CD4-positive, alpha-beta T cell treated with Interleukin-6 for 4 hours (primary cell): Measurements from ENCODE around the gene OIT3.

Experiments used
- DNase-seq: peaks from one replicate; pipeline ENCODE4 v3.0.0-alpha.2; 2020; ENCODE audit warnings: mixed read lengths

Gene OIT3

DNA sequence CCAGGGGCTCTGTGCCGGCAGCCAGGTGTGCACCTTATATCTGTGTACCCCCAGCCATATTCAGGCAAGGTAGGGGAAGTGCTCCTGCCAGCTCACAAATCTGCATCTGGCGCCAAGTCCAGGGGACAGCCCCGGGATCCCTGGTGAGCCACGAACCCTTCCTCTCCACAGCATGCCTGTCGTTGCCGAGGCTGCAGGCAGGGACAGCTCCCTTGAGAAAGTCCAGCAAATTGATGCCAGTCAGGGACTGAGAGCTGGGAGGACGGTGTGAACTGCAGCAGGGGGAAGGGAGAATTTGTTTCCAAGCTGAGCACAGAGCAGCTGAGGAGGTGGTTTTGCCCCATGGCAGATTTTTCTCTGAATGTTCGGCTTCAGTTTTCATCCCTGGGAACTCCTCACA is 60.1 kb downstream of the OIT3 start:
- DNase-seq: no peak

DNA sequence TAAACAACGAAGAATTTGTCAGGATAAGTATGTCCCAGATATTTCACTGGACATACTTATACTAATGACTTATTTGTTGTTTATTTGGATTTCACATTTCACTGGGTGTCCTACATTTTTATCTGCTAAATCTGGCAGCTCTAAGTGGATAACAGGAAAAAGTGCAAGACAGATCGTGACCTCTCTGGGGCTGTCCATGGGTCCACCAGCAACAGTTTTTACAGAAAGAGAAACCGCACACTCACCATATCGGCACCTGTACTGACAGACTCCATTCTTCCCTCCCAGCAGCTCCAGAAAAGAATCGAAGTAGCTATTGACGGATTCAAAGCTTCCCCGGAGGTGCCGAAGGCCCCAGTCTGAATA is 60.7 kb downstream of the OIT3 start:
- no peak for DNase-seq

DNA sequence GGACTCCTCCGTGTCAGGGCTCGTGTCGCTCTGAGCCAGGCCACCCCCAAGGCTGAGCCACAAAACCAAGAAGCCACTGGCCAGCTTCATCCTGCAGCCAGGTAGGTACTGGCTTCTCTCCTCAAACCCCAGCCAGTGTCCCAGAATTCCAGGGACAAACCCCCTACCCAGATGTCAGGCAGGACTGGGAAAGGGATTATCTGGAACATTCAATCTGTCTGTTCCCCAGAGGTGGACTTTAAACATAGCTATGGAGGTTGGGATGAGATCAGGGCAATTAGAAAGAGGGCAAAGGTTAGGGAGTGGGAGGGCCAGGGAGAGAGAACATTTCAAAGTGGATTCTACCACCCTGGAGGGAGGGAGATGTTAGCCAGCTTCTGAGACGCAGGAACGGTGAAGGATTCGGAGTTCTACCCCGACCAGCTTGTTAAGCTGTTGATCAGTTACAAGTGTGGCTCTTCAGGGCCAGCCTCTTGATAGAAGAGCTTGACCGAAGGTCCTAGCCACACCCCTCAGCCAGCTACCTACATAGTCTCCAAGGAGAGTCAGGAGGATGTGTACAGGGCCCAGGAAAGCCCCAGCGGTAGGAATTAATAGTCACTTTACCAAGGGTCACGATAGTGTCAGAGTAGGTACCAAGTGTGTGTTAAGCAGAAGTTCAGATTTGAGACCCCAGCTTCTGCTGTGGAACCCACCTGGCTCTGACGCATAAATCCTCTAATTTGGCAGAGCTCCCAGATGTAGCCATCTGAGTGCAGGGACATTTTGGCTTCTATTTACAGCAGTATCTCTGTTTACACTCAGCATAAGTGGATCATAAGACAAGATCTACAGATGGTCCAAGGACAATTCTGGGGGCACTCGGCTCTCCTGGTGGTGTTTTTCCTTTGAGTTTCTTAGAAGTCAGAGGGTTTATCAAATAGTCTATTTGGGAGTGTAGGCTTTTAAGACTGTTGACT is 61.3 kb downstream of the OIT3 start, which contains the start of gene PLA2G12B:
PLA2G12B (minus strand) TSS at position 211 of the 959 bp plus-strand sequence; CDS start at position 90, 121 bp downstream.
- DNase-seq: no peak

DNA sequence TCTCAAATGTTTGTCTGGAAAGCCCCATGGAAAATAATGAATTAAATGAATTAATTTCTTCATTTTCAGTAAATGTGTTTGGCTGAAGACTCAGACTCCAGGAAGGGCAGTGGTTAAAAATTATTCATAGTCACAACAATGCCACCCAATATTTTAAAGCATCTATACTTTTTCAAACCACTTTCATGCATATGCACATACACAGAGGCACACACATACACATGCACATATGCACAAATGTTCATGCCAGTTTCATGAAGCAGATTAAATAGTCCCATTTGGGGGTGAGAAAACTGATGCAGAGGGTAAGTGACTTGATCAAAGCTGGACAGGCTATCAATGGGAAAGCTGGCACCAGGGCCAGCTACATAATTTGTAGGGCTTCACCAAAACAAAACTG is 62.5 kb downstream of the OIT3 start:
- no peak for DNase-seq

DNA sequence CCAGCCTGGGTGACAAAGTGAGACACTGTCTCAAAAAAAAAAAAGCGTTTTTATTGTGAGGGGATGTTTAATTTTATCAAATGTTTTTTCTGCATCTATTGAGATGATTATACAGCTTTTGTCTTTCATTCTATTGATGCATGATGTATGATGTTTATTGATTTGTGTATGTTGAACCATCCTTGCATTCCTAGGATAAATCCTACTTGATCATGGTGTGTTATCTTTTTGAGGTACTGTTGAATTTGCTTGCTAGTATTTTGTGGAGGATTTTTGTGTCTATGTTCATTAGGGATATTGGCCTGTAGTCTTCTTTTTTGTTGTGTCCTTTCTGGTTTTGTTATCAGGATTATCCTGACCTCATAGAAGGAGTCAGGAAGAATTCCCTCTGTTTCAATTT is 83.3 kb downstream of the OIT3 start:
- no peak for DNase-seq

DNA sequence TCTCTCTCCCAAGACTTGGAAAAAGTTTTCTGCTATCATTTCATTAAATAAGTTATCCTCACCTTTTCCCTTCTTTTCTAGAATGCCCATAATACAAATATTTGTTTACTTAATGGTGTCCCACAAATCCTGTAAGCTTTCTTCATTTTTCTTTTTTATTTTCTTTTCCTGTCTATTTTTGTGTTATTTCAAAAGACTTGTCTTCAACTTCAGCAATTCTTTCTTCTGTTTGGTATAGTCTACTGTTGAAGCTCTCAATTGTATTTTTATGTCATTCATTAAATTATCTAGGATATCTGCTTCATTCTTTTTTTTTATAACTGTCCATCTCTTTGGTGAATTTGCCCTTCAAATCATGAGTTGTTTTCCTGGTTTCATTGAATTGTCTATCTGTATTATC is 86.2 kb downstream of the OIT3 start:
- DNase-seq: no peak

DNA sequence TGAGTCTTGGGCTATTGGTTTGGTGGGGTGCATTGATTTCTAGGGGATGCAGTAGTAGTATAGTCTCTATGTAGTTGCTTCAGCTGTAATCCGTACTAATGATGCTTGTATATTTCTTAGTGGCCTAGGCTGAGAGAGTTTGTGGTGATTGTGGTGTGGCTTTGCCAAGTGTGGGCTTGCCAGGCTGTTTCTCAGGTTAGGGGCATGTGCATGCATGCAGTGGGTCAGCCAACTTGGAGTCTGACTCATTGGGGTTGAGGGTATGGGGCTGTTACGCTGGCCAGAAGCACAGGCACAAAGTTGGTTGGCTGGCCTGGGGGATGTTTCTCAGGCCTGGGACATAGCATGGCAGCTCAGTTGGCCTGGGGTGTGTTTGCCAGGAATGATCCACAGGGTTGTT is 86.8 kb downstream of the OIT3 start:
- no peak for DNase-seq

DNA sequence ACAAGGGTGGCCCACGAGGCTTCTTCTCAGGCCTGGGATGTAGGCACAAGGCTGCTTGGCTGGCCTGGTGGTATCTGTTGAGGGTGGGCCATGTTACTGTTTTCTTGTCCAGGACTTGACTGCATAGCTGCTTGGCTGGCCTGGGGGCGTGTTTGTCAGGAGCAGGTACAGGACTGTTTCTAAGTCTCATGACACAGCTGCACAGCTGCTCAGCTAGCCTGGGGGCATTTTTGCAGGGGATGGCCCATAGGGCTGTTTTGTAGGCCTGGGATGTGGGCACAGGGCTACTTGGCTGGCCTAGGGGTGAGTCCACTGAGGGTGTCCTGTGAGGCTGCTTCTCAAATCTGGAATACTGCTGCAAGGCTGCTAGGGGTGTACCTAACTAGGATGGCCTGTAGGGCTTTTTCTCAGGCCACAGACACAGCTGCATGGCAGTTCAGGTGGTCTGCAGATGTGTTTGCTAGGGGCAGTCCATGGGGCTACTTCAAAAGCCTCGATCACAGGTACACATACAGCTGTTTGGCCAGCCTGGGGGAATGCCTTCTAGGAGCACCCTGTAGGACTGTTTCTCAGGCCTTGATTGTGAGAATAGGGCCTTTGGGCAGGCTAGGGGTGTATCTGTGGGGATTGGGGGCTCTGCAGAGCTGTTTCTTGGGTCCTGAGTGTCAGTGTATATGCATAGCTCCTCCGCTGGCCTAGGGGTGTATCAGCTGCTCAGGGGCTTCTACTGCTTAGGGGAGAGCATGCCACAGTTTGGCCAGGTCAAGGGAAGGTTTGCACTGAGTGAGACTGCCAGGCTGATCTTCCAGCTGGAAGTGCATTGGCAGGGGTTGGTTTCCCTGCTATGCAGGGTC is 87.7 kb downstream of the OIT3 start:
- no peak for DNase-seq

DNA sequence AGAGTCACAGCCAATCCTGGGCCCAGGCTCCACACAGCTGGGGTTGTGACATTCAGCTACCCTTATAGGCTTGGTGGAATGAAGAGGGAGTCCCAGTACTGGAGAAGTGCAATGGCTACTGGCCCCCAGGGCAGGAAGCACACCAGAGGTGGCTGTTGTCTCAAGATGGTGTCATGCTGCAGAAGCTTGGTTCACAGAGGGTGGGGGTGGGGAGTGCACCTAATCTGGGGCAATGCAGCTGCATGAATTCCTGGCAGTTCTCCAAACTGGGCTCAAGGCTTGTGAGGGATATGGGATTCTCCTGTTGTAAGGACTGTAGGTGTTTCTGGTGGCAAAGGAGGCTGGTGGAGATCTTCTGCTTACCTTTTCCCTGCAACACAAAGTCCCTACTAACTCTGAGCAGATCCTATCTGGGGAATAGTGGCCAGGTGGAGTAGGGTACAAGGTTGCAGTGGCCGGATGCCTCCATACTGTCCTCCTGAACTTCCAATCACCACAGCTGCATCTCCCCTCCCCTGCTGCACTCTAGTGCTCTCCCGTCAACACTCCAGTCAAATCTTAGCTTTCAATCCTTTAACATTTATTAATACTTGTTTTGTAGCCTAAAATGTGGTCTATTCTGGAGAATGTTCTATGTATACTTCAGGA is 88.5 kb downstream of the OIT3 start:
- DNase-seq: no peak
